GM10266 (cell line): ENCODE data around the gene SLC27A3.

ENCODE experiments used
- DNase-seq: peaks from one replicate; pipeline ENCODE4 v3.0.0; 2012; ENCODE audit errors: extremely low spot score
- CTCF ChIP-seq: IDR thresholded peaks from 2 replicates; pipeline ENCODE4 v1.5.1; 2012; ENCODE audit warnings: mild to moderate bottlenecking, low read depth; ENCODE audit not compliant: control insufficient read depth, insufficient read depth; ENCODE audit errors: missing control alignments

Gene SLC27A3

DNA sequence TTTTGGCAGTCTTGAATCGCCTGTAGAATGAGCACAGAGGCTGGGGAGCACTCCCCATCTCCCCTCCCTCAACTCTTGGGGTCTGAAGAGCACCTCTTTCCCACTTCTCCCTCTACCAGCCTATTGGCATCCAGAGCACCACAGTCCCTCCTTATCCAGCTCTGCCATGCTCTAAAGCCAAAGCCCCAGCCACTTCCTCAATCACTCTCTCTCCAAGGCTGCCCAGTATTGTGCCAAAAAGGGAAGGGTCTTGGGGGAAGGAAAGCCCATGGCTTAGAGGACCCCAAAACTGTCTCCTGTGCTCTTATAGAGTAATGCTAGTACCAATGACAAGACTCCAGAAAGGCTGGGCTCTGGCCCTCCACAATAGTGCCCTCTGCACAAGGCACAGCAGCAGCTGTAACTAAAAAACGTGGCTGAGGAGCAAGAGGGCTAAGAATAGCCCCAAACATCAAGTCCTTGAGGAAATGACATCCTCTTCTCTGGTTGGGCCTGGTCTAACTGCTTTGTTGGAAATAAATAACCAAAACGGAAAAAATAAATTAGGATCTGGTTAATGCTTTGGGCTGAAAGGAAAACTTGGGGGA lies 28.4 kb downstream of the SLC27A3 start:
- TF ChIP-seq CTCF, result no peak
- no peak for DNase-seq

- no peak for DNase-seq
- no peak for TF ChIP-seq CTCF
Measured at GRCh38 chr1:153804112-153804511, 28.9 kb downstream of the SLC27A3 start.

- no peak for TF ChIP-seq CTCF
- peak; percentile 91 for DNase-seq
Measured at GRCh38 chr1:153805042-153805745, 30.0 kb downstream of the SLC27A3 start.

GRCh38 chr1:153805886-153806719 lies 30.9 kb downstream of the SLC27A3 start:
- DNase-seq, result no peak
- TF ChIP-seq CTCF, result no peak

GRCh38 chr1:153816283-153816889 lies 41.2 kb downstream of the SLC27A3 start:
- DNase-seq, result no peak
- TF ChIP-seq CTCF, result no peak

GRCh38 chr1:153818876-153819275 lies 43.7 kb downstream of the SLC27A3 start:
- DNase-seq, result no peak

More at GRCh38 chr1:153818876-153819275, 43.7 kb downstream of the SLC27A3 start:
- TF ChIP-seq CTCF, result no peak
